GM12892 (cell line): ENCODE measurements around the gene URB2.
"Not testable (repeated sequence)": the region's sequence is repeated elsewhere in the genome, so short reads cannot be mapped to it uniquely, and the experiment has no call there.

ENCODE experiments used
- POLR2A ChIP-seq: IDR thresholded peaks from 2 replicates; pipeline ENCODE4 v1.6.1; 2011; ENCODE audit warnings: low read depth, low read length, control low read depth
- POLR2AphosphoS5 ChIP-seq: IDR thresholded peaks from 2 replicates; pipeline ENCODE4 v1.6.1; 2011; ENCODE audit warnings: low read depth, low read length, control low read depth
- TAF1 ChIP-seq: IDR thresholded peaks from 2 replicates; pipeline ENCODE4 v1.6.1; 2011; ENCODE audit warnings: low read depth, mild to moderate bottlenecking, control low read depth, low read length, borderline replicate concordance

GRCh38 chr1:229705152-229705551, 79.1 kb downstream of the URB2 start:
- not testable (repeated sequence) for TF ChIP-seq POLR2A, POLR2AphosphoS5, TAF1
